ENCODE results near the gene PRELP.

Gene PRELP

DNA sequence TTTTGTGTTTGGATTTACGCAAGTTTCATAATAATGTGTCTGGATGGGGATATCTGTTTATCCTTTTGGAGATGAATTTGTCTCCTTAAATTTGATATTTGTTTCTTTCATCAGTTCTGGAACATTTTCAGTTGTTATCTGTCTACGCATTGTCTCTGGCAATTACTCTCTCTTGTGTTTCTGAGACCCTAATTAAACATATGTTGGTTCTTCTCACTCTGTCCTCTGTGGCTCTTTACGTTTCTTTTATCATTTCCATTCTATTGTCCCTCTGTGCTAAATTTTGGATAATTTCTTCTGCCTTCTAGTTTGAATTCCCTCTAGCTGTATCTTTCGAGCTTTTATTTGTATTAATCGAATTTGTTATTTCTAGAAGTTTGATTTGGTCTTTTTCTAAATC lies 17.5 kb upstream of the PRELP start:
- TF ChIP-seq TAF1 (IDR thresholded peaks at IDR 0.05; ENCODE audit: borderline replicate concordance, insufficient read depth, low read length) (no peak), POLR2AphosphoS5 (IDR thresholded peaks at IDR 0.05; ENCODE audit: low read depth, low read length) (no peak), SIN3A (IDR thresholded peaks at IDR 0.05; ENCODE audit: borderline replicate concordance, insufficient read depth, low read length) (no peak)
- TF ChIP-seq, protein P1, sequence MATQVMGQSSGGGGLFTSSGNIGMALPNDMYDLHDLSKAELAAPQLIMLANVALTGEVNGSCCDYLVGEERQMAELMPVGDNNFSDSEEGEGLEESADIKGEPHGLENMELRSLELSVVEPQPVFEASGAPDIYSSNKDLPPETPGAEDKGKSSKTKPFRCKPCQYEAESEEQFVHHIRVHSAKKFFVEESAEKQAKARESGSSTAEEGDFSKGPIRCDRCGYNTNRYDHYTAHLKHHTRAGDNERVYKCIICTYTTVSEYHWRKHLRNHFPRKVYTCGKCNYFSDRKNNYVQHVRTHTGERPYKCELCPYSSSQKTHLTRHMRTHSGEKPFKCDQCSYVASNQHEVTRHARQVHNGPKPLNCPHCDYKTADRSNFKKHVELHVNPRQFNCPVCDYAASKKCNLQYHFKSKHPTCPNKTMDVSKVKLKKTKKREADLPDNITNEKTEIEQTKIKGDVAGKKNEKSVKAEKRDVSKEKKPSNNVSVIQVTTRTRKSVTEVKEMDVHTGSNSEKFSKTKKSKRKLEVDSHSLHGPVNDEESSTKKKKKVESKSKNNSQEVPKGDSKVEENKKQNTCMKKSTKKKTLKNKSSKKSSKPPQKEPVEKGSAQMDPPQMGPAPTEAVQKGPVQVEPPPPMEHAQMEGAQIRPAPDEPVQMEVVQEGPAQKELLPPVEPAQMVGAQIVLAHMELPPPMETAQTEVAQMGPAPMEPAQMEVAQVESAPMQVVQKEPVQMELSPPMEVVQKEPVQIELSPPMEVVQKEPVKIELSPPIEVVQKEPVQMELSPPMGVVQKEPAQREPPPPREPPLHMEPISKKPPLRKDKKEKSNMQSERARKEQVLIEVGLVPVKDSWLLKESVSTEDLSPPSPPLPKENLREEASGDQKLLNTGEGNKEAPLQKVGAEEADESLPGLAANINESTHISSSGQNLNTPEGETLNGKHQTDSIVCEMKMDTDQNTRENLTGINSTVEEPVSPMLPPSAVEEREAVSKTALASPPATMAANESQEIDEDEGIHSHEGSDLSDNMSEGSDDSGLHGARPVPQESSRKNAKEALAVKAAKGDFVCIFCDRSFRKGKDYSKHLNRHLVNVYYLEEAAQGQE (IDR thresholded peaks at IDR 0.05; ENCODE audit: insufficient read depth in 1 of 2, low read depth in 2 of 2, low read length in 2 of 2) = no peak

DNA sequence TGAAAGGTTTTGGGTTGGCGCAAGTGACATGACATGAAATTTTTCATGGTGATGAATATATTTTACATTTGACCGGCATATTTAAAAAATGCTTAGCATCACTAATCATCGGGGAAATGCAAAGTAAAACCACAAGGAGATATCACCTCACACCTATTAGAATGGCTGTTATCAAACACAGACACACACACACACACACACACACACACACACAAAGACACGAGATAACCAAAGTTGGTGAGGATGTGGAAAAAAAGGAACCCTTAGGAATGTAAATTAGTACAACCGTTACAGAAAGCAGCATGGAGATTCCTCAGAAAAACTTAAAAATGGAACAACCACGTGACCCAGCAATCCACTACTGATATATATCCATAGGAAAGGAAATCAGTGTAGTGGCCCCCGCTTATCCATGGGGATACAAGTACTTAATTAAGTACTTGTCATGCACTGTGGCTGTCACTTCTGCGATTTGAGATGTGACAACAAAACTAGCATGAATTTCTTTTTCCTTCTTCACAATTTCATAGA lies 15.9 kb upstream of the PRELP start:
- TF ChIP-seq POLR2AphosphoS5 (IDR thresholded peaks at IDR 0.05; ENCODE audit: low read depth, low read length) = no peak
- TF ChIP-seq SIN3A (IDR thresholded peaks at IDR 0.05; ENCODE audit: borderline replicate concordance, insufficient read depth, low read length) = no peak
- TF ChIP-seq TAF1 (IDR thresholded peaks at IDR 0.05; ENCODE audit: borderline replicate concordance, insufficient read depth, low read length) = no peak
- TF ChIP-seq, protein P1 (IDR thresholded peaks at IDR 0.05; ENCODE audit: insufficient read depth in 1 of 2, low read depth in 2 of 2, low read length in 2 of 2) = no peak
- TF ChIP-seq FOXP2 (optimal IDR thresholded peaks at IDR 0.05; ENCODE audit: borderline replicate concordance, extremely low read depth, extremely low read length, insufficient read depth) = no peak

DNA sequence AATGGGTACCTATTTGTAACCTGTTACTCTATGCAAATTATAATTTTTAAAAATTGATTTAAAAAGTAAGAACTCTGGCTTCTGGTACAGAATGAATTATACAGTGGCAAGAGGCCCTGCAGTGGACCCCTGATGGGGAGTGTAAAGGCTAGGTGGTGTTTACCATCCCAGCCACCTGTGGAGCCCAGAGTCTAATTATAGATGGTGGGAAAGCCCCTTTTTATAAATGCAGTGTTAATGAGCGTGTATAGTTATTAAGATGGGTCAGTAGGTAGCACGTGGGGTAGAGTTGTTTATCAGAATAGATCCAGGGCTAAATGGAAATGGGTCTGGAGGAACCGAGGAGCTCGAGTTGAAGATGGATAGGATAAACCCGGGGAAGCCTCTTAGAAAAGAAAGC lies 13.9 kb upstream of the PRELP start:
- TF ChIP-seq SIN3A (IDR thresholded peaks at IDR 0.05; ENCODE audit: borderline replicate concordance, insufficient read depth, low read length) = no peak
- TF ChIP-seq, protein P1 (IDR thresholded peaks at IDR 0.05; ENCODE audit: insufficient read depth in 1 of 2, low read depth in 2 of 2, low read length in 2 of 2) = no peak
- TF ChIP-seq POLR2AphosphoS5 (IDR thresholded peaks at IDR 0.05; ENCODE audit: low read depth, low read length) = no peak
- TF ChIP-seq FOXP2 (optimal IDR thresholded peaks at IDR 0.05; ENCODE audit: borderline replicate concordance, extremely low read depth, extremely low read length, insufficient read depth) = no peak
- no peak for TF ChIP-seq TAF1 (IDR thresholded peaks at IDR 0.05; ENCODE audit: borderline replicate concordance, insufficient read depth, low read length)

DNA sequence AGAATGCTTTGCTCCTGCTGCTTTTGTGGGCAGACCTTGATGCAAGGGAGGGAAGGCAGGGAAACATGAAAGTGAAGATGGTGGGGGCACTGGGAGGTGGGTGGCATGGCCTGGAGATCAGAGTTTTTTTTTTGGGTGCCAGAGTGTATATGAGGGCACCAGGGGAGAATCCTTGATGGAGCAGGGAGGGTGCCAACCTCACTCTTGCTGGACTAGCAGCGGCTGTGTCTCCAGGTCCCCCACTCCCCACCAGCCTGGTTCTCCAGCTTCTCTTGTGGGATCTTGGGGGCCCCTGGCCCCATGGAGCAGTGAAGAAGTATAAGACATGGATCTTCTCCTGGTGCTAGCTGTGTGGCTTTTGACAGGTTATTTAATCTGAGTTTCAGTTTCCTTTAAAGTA lies 13.5 kb upstream of the PRELP start:
- TF ChIP-seq, protein P1 (IDR thresholded peaks at IDR 0.05; ENCODE audit: insufficient read depth in 1 of 2, low read depth in 2 of 2, low read length in 2 of 2) = no peak
- TF ChIP-seq FOXP2 (optimal IDR thresholded peaks at IDR 0.05; ENCODE audit: borderline replicate concordance, extremely low read depth, extremely low read length, insufficient read depth) (no peak), SIN3A (IDR thresholded peaks at IDR 0.05; ENCODE audit: borderline replicate concordance, insufficient read depth, low read length) (no peak), TAF1 (IDR thresholded peaks at IDR 0.05; ENCODE audit: borderline replicate concordance, insufficient read depth, low read length) (no peak), POLR2AphosphoS5 (IDR thresholded peaks at IDR 0.05; ENCODE audit: low read depth, low read length) (no peak)

DNA sequence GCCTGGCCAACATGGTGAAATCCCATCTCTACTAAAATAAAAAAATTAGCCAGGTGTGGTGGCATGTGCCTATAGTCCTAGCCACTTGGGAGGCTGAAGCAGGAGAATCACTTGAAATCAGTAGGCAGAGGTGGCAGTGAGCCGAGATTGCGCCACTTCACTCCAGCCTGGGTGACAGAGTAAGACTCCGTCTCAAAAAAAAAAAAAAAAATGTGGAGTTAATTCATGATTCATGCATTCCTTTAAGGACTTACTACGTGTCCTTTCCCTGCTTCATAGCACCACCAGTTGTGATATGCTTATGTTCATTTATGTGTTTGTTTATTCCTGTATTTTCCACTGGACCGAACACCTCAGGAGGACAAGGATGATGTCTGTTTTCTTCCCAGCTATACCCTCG lies 12.7 kb upstream of the PRELP start:
- TF ChIP-seq FOXP2 (optimal IDR thresholded peaks at IDR 0.05; ENCODE audit: borderline replicate concordance, extremely low read depth, extremely low read length, insufficient read depth) (no peak), SIN3A (IDR thresholded peaks at IDR 0.05; ENCODE audit: borderline replicate concordance, insufficient read depth, low read length) (no peak), POLR2AphosphoS5 (IDR thresholded peaks at IDR 0.05; ENCODE audit: low read depth, low read length) (no peak), TAF1 (IDR thresholded peaks at IDR 0.05; ENCODE audit: borderline replicate concordance, insufficient read depth, low read length) (no peak)
- TF ChIP-seq, protein P1 (IDR thresholded peaks at IDR 0.05; ENCODE audit: insufficient read depth in 1 of 2, low read depth in 2 of 2, low read length in 2 of 2) = no peak
